MCF 10A (cell line): ENCODE measurements around the gene MAP7. TPM values are rescaled to one million over a fixed set of nuclear protein-coding genes. Genes with fewer than 3 reads are reported as not detected.

Experiments
- BruUV-seq: library from RNA; stranded (reverse); fragments of 400-500 nt; replicated peaks from 2 replicates; lab custom pipeline; 2021; lab: Mats Ljungman, UMichigan
- CTCF ChIA-PET: fragments of 300-600 bp; sonication (Branson Sonifier 250); formaldehyde crosslinking; extraction: SDS; loops from one replicate; lab custom pipeline; 2021; ENCODE audit warnings: antibody characterized with exemption, inconsistent platforms; lab: Yijun Ruan, JAX
- POLR2A ChIA-PET: fragments of 300-600, 350-650 bp; sonication (Branson Sonifier 250); formaldehyde crosslinking; extraction: SDS; loops from one replicate; lab custom pipeline; 2020; ENCODE audit warnings: antibody characterized with exemption, inconsistent platforms; lab: Yijun Ruan, JAX
- DNase-seq: peaks from one replicate; pipeline ENCODE4 v3.0.0-alpha.2; 2018; ENCODE audit not compliant: unreplicated experiment
- H3K27ac Mint-ChIP-seq: one replicate; pipeline ENCODE4 v1.8.0; 2022; ENCODE audit warnings: mild to moderate bottlenecking, low read depth, mixed read lengths; ENCODE audit not compliant: unreplicated experiment
- H3K27me3 Mint-ChIP-seq: one replicate; pipeline ENCODE4 v1.8.0; 2022; ENCODE audit warnings: mixed read lengths; ENCODE audit not compliant: insufficient read depth, unreplicated experiment
- H3K36me3 Mint-ChIP-seq: one replicate; pipeline ENCODE4 v1.8.0; 2022; ENCODE audit warnings: mild to moderate bottlenecking, moderate library complexity, mixed read lengths; ENCODE audit not compliant: insufficient read depth, unreplicated experiment
- H3K4me1 Mint-ChIP-seq: one replicate; pipeline ENCODE4 v1.8.0; 2022; ENCODE audit warnings: mixed read lengths; ENCODE audit not compliant: insufficient read depth, unreplicated experiment
- H3K4me3 Mint-ChIP-seq: one replicate; pipeline ENCODE4 v1.8.0; 2022; ENCODE audit warnings: mild to moderate bottlenecking, moderate library complexity, mixed read lengths; ENCODE audit not compliant: unreplicated experiment
- H3K9me3 Mint-ChIP-seq: one replicate; pipeline ENCODE4 v1.8.0; 2022; ENCODE audit warnings: mixed read lengths; ENCODE audit not compliant: unreplicated experiment
- intact Hi-C: fragments of 100-400 bp; cut with micrococcal nuclease; formaldehyde crosslinking; loops from 2 replicates; pipeline ENCODE4 v1.14.1; 2022
- total RNA-seq: library from RNA; stranded (reverse); gene quantifications from 2 replicates; pipeline ENCODE4 v1.2.3, GENCODE V29; 2022
- TF ChIP-seq, protein P1 (sequence below): fragments of 200-600 bp; IDR thresholded peaks from one replicate; pipeline ENCODE4 v1.8.0; 2022; ENCODE audit warnings: antibody characterized with exemption, mild to moderate bottlenecking; ENCODE audit not compliant: unreplicated experiment

Gene MAP7
- total RNA-seq, 1 experiment from 2014 or later = 17.2 TPM

DNA sequence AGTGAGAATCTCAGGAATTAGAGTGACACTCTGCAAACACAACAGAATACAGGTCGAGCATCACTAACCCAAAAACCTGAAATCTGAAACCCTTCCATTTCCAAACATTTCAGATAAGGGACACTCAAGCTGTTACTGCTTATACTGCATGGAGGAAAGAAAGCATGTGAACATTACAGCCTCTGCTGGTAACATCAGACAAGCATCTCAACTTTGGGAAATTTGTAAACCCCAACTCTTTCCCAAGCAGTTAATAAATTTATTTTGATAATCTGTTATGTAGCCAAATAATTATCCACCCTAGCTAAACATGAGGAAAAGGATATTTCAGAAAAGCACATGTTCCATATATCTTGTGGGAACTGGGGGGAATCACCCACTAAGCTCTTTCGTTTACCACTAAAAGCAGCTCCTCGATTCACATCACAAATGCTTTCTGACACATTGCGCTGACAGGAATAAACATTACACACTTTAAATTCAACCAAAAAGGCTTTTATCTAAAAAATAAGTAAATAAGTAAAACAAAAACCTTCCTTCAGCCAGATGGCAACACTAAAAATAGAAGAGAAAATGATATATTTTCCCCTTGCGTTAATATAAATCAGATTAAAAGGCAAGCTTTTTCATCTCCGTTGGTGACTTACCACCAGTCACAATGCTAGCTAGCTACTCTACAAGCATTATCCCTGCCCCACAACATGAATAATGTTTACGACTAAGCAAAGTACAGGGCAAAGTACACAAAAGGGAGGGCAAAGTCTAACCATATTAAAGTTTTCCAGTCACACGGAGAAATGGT lies 120.8 kb downstream of the MAP7 start:
- H3K27ac Mint-ChIP-seq = no peak overlapping the region
- no peak for DNase-seq
- H3K4me3 Mint-ChIP-seq = no peak overlapping the region
- H3K9me3 Mint-ChIP-seq = no peaks in the 10 kb centered on the region
- H3K27me3 Mint-ChIP-seq = no peaks in the 10 kb centered on the region
- no peaks in the 10 kb centered on the region for H3K4me1 Mint-ChIP-seq
- H3K36me3 Mint-ChIP-seq = peaks cover 6% of the 10 kb centered on the region
- POLR2A ChIA-PET = no interaction called here
- BruUV-seq = no TSS peak
- intact Hi-C loops = no loop called here
- CTCF ChIA-PET = interaction anchor here (0.7 kb wide), 1 partner anchor 70 kb away, joined by 3 read pairs; no protein-coding TSS in a partner anchor
- TF ChIP-seq, protein P1, sequence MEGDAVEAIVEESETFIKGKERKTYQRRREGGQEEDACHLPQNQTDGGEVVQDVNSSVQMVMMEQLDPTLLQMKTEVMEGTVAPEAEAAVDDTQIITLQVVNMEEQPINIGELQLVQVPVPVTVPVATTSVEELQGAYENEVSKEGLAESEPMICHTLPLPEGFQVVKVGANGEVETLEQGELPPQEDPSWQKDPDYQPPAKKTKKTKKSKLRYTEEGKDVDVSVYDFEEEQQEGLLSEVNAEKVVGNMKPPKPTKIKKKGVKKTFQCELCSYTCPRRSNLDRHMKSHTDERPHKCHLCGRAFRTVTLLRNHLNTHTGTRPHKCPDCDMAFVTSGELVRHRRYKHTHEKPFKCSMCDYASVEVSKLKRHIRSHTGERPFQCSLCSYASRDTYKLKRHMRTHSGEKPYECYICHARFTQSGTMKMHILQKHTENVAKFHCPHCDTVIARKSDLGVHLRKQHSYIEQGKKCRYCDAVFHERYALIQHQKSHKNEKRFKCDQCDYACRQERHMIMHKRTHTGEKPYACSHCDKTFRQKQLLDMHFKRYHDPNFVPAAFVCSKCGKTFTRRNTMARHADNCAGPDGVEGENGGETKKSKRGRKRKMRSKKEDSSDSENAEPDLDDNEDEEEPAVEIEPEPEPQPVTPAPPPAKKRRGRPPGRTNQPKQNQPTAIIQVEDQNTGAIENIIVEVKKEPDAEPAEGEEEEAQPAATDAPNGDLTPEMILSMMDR = no peak

- no peak overlapping the region for H3K4me3 Mint-ChIP-seq
- no peaks in the 10 kb centered on the region for H3K36me3 Mint-ChIP-seq
- DNase-seq = no peak
- ChIA-PET CTCF (interaction anchor here (1.0 kb wide), 1 partner anchor 13 kb away, joined by 3 read pairs; no protein-coding TSS in a partner anchor), POLR2A (interaction anchor here (1.5 kb wide), 1 partner anchor 10 kb away, joined by 4 read pairs; no protein-coding TSS in a partner anchor)
- no TSS peak for BruUV-seq
- intact Hi-C loops = no loop called here
- TF ChIP-seq, protein P1 = no peak
- H3K4me1 Mint-ChIP-seq = no peaks in the 10 kb centered on the region
- no peak overlapping the region for H3K27ac Mint-ChIP-seq
- H3K9me3 Mint-ChIP-seq = no peaks in the 10 kb centered on the region
- H3K27me3 Mint-ChIP-seq = no peaks in the 10 kb centered on the region
These were observed 122.9 kb downstream of the MAP7 start for GRCh38 chr6:136427378-136427717.

GRCh38 chr6:136426627-136427377 lies 123.4 kb downstream of the MAP7 start:
- Mint-ChIP-seq H3K4me1 (no peaks in the 10 kb centered on the region), H3K9me3 (no peaks in the 10 kb centered on the region), H3K4me3 (no peak overlapping the region), H3K27ac (no peak overlapping the region), H3K36me3 (no peaks in the 10 kb centered on the region), H3K27me3 (no peaks in the 10 kb centered on the region)
- intact Hi-C loops = no loop called here
- ChIA-PET POLR2A (interaction anchor here (0.5 to 1.5 kb wide), 2 partner anchors 11 to 26 kb away, joined by 3 to 4 read pairs; no protein-coding TSS in a partner anchor), CTCF (interaction anchor here (0.6 to 1.0 kb wide), 2 partner anchors 14 to 153 kb away, joined by 3 to 4 read pairs; no protein-coding TSS in a partner anchor)
- DNase-seq = no peak
- TF ChIP-seq, protein P1 = no peak
- no TSS peak for BruUV-seq

DNA sequence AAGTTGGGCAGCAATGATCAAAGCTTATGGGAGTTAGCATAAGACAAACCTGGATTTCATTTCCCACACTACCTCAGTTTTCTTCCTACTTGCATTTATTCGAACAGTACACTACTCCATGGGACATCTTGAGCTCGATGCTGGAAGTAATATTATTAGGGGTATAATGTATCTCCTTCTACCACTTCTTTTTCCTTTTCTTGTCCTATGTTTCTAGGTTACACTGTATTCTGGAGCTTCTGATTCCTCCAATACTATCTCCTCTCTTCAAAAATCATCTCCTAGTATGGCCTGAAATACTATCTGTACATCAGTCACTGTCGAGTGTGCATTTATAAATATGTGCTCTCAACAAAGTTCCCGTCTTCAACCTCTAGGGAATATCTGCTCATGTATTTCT lies 124.4 kb downstream of the MAP7 start:
- no peaks in the 10 kb centered on the region for H3K36me3 Mint-ChIP-seq
- no peaks in the 10 kb centered on the region for H3K9me3 Mint-ChIP-seq
- H3K4me1 Mint-ChIP-seq = no peaks in the 10 kb centered on the region
- no peaks in the 10 kb centered on the region for H3K27me3 Mint-ChIP-seq
- TF ChIP-seq, protein P1 = no peak
- intact Hi-C loops = no loop called here
- no peak overlapping the region for H3K27ac Mint-ChIP-seq
- BruUV-seq = no TSS peak
- no peak overlapping the region for H3K4me3 Mint-ChIP-seq
- ChIA-PET POLR2A (interaction anchor here (0.6 kb wide), 1 partner anchor 926 kb away, joined by 3 read pairs; no protein-coding TSS in a partner anchor), CTCF (no interaction called here)
- no peak for DNase-seq
